ENCODE measurements around the gene SREK1.

SREK1 gene

GRCh38 chr5:66193419-66193818, 49.3 kb downstream of the SREK1 start:
- H2AFZ ChIP-seq (ENCODE audit: low read depth, low read length), result no peak overlapping the region
- no peak overlapping the region for H3K4me3 ChIP-seq (ENCODE audit: low read depth in 1 of 2, low read length in 2 of 2)
- no peaks in the 10 kb centered on the region for H3K36me3 ChIP-seq (ENCODE audit: insufficient read depth, low read length)
- H3K9ac ChIP-seq (ENCODE audit: low read depth, low read length), result no peak overlapping the region
- ATAC-seq (ENCODE audit: insufficient read depth, low read depth) (no peak), DNase-seq (no peak)
- no peaks in the 10 kb centered on the region for H3K27me3 ChIP-seq (ENCODE audit: insufficient read depth, low read length, poor library complexity)
- H3K4me1 ChIP-seq (ENCODE audit: insufficient read depth, low read length), result no peaks in the 10 kb centered on the region
- no peak overlapping the region for H3K4me2 ChIP-seq (ENCODE audit: insufficient read depth, low read length)
- H4K20me1 ChIP-seq (ENCODE audit: insufficient read depth, low read length), result no peaks in the 10 kb centered on the region
- no peaks in the 10 kb centered on the region for H3K79me2 ChIP-seq (ENCODE audit: insufficient read depth, low read length)
- no peak overlapping the region for H3K27ac ChIP-seq (ENCODE audit: low read length)
- H3K9me3 ChIP-seq (ENCODE audit: insufficient read depth, low read length, severe bottlenecking), result no peaks in the 10 kb centered on the region
- TF ChIP-seq EZH2 (IDR thresholded peaks at IDR 0.05; ENCODE audit: borderline replicate concordance, low read depth, low read length, severe bottlenecking), result no peak
- TF ChIP-seq, protein P1, sequence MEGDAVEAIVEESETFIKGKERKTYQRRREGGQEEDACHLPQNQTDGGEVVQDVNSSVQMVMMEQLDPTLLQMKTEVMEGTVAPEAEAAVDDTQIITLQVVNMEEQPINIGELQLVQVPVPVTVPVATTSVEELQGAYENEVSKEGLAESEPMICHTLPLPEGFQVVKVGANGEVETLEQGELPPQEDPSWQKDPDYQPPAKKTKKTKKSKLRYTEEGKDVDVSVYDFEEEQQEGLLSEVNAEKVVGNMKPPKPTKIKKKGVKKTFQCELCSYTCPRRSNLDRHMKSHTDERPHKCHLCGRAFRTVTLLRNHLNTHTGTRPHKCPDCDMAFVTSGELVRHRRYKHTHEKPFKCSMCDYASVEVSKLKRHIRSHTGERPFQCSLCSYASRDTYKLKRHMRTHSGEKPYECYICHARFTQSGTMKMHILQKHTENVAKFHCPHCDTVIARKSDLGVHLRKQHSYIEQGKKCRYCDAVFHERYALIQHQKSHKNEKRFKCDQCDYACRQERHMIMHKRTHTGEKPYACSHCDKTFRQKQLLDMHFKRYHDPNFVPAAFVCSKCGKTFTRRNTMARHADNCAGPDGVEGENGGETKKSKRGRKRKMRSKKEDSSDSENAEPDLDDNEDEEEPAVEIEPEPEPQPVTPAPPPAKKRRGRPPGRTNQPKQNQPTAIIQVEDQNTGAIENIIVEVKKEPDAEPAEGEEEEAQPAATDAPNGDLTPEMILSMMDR (IDR thresholded peaks at IDR 0.05; ENCODE audit: borderline replicate concordance, extremely low read depth, low read length, poor library complexity, severe bottlenecking), result no peak

- Histone ChIP-seq H3K36me3 (ENCODE audit: insufficient read depth, low read length) (no peaks in the 10 kb centered on the region), H2AFZ (ENCODE audit: low read depth, low read length) (no peak overlapping the region), H3K4me1 (ENCODE audit: insufficient read depth, low read length) (no peaks in the 10 kb centered on the region), H3K9me3 (ENCODE audit: insufficient read depth, low read length, severe bottlenecking) (no peaks in the 10 kb centered on the region), H4K20me1 (ENCODE audit: insufficient read depth, low read length) (no peaks in the 10 kb centered on the region), H3K9ac (ENCODE audit: low read depth, low read length) (no peak overlapping the region), H3K27me3 (ENCODE audit: insufficient read depth, low read length, poor library complexity) (no peaks in the 10 kb centered on the region), H3K79me2 (ENCODE audit: insufficient read depth, low read length) (no peaks in the 10 kb centered on the region), H3K27ac (ENCODE audit: low read length) (no peak overlapping the region), H3K4me2 (ENCODE audit: insufficient read depth, low read length) (no peak overlapping the region), H3K4me3 (ENCODE audit: low read depth in 1 of 2, low read length in 2 of 2) (no peak overlapping the region)
- DNase-seq (no peak), ATAC-seq (ENCODE audit: insufficient read depth, low read depth) (no peak)
- TF ChIP-seq, protein P1 (IDR thresholded peaks at IDR 0.05; ENCODE audit: borderline replicate concordance, extremely low read depth, low read length, poor library complexity, severe bottlenecking), result no peak
- TF ChIP-seq EZH2 (IDR thresholded peaks at IDR 0.05; ENCODE audit: borderline replicate concordance, low read depth, low read length, severe bottlenecking), result no peak
These were observed 53.8 kb downstream of the SREK1 start for GRCh38 chr5:66197764-66198405.

GRCh38 chr5:66198837-66199236, 54.7 kb downstream of the SREK1 start:
- H3K27me3 ChIP-seq (ENCODE audit: insufficient read depth, low read length, poor library complexity), result no peaks in the 10 kb centered on the region
- H4K20me1 ChIP-seq (ENCODE audit: insufficient read depth, low read length), result no peaks in the 10 kb centered on the region
- DNase-seq, result no peak
- no peak for ATAC-seq (ENCODE audit: insufficient read depth, low read depth)
- H3K9me3 ChIP-seq (ENCODE audit: insufficient read depth, low read length, severe bottlenecking), result no peaks in the 10 kb centered on the region
- H3K27ac ChIP-seq (ENCODE audit: low read length), result no peak overlapping the region
- H3K36me3 ChIP-seq (ENCODE audit: insufficient read depth, low read length), result no peaks in the 10 kb centered on the region
- H3K79me2 ChIP-seq (ENCODE audit: insufficient read depth, low read length), result no peaks in the 10 kb centered on the region
- H3K4me3 ChIP-seq (ENCODE audit: low read depth in 1 of 2, low read length in 2 of 2), result no peak overlapping the region
- H3K4me1 ChIP-seq (ENCODE audit: insufficient read depth, low read length), result no peaks in the 10 kb centered on the region
- TF ChIP-seq EZH2 (IDR thresholded peaks at IDR 0.05; ENCODE audit: borderline replicate concordance, low read depth, low read length, severe bottlenecking), result no peak
- TF ChIP-seq, protein P1 (IDR thresholded peaks at IDR 0.05; ENCODE audit: borderline replicate concordance, extremely low read depth, low read length, poor library complexity, severe bottlenecking), result no peak
- no peak overlapping the region for H3K4me2 ChIP-seq (ENCODE audit: insufficient read depth, low read length)
- no peak overlapping the region for H2AFZ ChIP-seq (ENCODE audit: low read depth, low read length)
- H3K9ac ChIP-seq (ENCODE audit: low read depth, low read length), result no peak overlapping the region

Measured in DND-41 (cell line).